ENCODE measurements around the gene CCDC120. TPM values are rescaled to one million over a fixed set of nuclear protein-coding genes. Genes with fewer than 3 reads are reported as not detected.

The CCDC120 gene
- total and polyA plus RNA-seq, 9 of the 15 experiments (the other 6 are each of a cell fraction or from before 2014, with no cell fraction given): 0.13 to 3.6 (median 0.54) TPM

DNA sequence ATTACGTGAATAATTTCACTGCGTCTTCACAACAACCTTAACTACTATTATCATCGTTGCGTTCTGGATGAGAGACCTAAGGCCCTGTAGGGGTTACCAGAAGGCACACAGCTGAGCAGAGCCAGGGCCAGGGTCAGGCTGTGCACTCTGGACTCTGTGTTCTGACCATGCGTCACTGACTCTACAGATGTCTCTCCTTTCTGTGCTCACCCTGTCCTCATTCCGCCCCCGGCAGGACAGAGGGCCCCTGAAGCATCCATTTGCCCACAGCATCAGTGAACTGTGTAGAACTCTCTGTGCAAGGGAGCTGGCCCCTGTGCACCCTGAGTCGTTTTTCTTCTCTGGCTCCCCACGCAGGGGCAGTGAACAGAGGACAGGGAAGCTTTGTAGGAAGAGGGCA lies 43.4 kb downstream of the CCDC120 start:
- Histone ChIP-seq H3K36me3 (ENCODE audit: control insufficient read depth, insufficient read depth, low read length) (peaks cover 9% of the 10 kb centered on the region; the same call in 2 of the 3 replicates), H3K4me1 (replicated peaks in 1 of 2; ENCODE audit: control insufficient read depth in 2 of 2, insufficient read depth in 2 of 2, low read length in 2 of 2) (peaks cover 6 to 14% of the 10 kb centered on the region in 2 experiments; a peak in 4 of 5 replicates), H3K9me3 (replicated peaks; ENCODE audit: control insufficient read depth, insufficient read depth, low read depth, low read length) (no peaks in the 10 kb centered on the region), H3K9ac (ENCODE audit: insufficient read depth in 1 of 2, low read depth in 2 of 2, low read length in 2 of 2) (peak overlapping the region; percentile 61 to 97; a peak in 2 of 4 replicates), H3K79me2 (ENCODE audit: control insufficient read depth, insufficient read depth, low read length) (peaks cover 27% of the 10 kb centered on the region), H4K20me1 (replicated peaks; ENCODE audit: control insufficient read depth, insufficient read depth, low read length) (no peaks in the 10 kb centered on the region), H3K27me3 (ENCODE audit: control insufficient read depth in 2 of 2, insufficient read depth in 2 of 2, low read length in 2 of 2) (no peaks in the 10 kb centered on the region), H3K27ac (ENCODE audit: extremely low read depth, low read depth, low read length) (no peak overlapping the region), H3K4me3 (no peak overlapping the region), H3K4me2 (ENCODE audit: insufficient read depth, low read length) (0 out of 2 replicates have a peak overlapping the region, but pooled peaks have one; percentile 99), H3K9me1 (ENCODE audit: control insufficient read depth, insufficient read depth, low read length) (no peaks in the 10 kb centered on the region), H2AFZ (ENCODE audit: low read depth, low read length) (no peak overlapping the region)
- POLR2A ChIA-PET: interaction anchor here (1.0 kb wide), 1 partner anchor 59 kb away, joined by 3 read pairs; no protein-coding TSS in a partner anchor
- 76% methylated on average over 7 of the region's 9 CpGs for WGBS (ENCODE audit: insufficient coverage, low coverage, missing lambda C conversion rate)
- no peak for ATAC-seq
- CTCF ChIA-PET (ENCODE audit: low intra/inter-chr PET ratio): no interaction called here
- in situ Hi-C loops (cut with MboI): loop anchor here (10.0 kb wide), 1 partner anchor 127 kb away; the partner anchor contains the start of gene KCND1
- no peak for TF ChIP-seq CBX1 (IDR thresholded peaks at IDR 0.05; ENCODE audit: low read depth)
- no TSS peak for BruUV-seq (replicated peaks)
- no peak for FAIRE-seq
- no peak for DNase-seq (ENCODE audit: extremely low read depth in 1 of 4, low spot score in 3 of 4)
- intact Hi-C loops (cut with micrococcal nuclease): loop anchor here (5.0 kb wide), 2 partner anchors 60 to 205 kb away; partner anchors contain the start of genes PQBP1, TFE3 and TIMM17B

DNA sequence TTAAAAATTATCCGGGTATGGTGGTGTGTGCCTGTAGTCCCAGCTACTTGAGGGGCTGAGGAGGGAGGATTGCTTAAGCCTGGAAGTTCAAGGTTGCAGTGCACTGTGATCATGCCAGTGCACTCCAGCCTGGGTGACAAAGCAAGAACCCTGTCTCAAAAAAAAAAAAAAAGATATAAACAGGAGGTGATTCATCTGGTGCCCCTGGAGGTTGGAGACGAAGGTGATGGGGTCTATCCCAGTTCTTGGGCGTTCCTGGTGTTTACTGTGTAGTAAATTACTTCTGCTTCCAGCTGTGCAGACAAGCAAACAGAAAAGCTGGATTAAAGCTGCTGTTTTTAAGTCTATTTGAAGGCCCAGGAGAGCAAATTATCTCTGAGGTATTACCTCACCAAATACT lies 44.8 kb downstream of the CCDC120 start:
- ATAC-seq: no peak
- no peak overlapping the region for H3K9ac ChIP-seq (ENCODE audit: insufficient read depth in 1 of 2, low read depth in 2 of 2, low read length in 2 of 2)
- in situ Hi-C loops (cut with MboI): loop anchor here (10.0 kb wide), 1 partner anchor 129 kb away; the partner anchor contains the start of gene KCND1

More for the DNA sequence above, 44.8 kb downstream of the CCDC120 start:
- BruUV-seq (replicated peaks): no TSS peak
- 37% methylated on average over 3 of the region's 3 CpGs for WGBS (ENCODE audit: insufficient coverage, low coverage, missing lambda C conversion rate)
- H3K36me3 ChIP-seq (ENCODE audit: control insufficient read depth, insufficient read depth, low read length): peaks cover 9% of the 10 kb centered on the region; the same call in 2 of the 3 replicates
- intact Hi-C loops (cut with micrococcal nuclease): loop anchor here (5.0 kb wide), 2 partner anchors 61 to 206 kb away; partner anchors contain the start of genes PQBP1, TFE3 and TIMM17B
- no peak overlapping the region for H2AFZ ChIP-seq (ENCODE audit: low read depth, low read length)
- H3K4me3 ChIP-seq: no peak overlapping the region
- no peaks in the 10 kb centered on the region for H4K20me1 ChIP-seq (replicated peaks; ENCODE audit: control insufficient read depth, insufficient read depth, low read length)
- CTCF ChIA-PET (ENCODE audit: low intra/inter-chr PET ratio): no interaction called here
- no peaks in the 10 kb centered on the region for H3K9me1 ChIP-seq (ENCODE audit: control insufficient read depth, insufficient read depth, low read length)
- peaks cover 6 to 14% of the 10 kb centered on the region in 2 experiments; a peak in 4 of 5 replicates for H3K4me1 ChIP-seq (replicated peaks in 1 of 2; ENCODE audit: control insufficient read depth in 2 of 2, insufficient read depth in 2 of 2, low read length in 2 of 2)
- POLR2A ChIA-PET: interaction anchor here (0.8 to 0.9 kb wide), 2 partner anchors 9 to 15 kb away, joined by 3 to 5 read pairs; no protein-coding TSS in a partner anchor
- H3K79me2 ChIP-seq (ENCODE audit: control insufficient read depth, insufficient read depth, low read length): peaks cover 19% of the 10 kb centered on the region
- no peak overlapping the region for H3K27ac ChIP-seq (ENCODE audit: extremely low read depth, low read depth, low read length)
- no peak for DNase-seq (ENCODE audit: extremely low read depth in 1 of 4, low spot score in 3 of 4)
- no peak for FAIRE-seq
- TF ChIP-seq ZNF384 (IDR thresholded peaks at IDR 0.05; ENCODE audit: low read depth, low read length) (0 out of 2 replicates have a peak, but pooled peaks have one; percentile 5), DEAF1 (CRISPR knock-in tag; IDR thresholded peaks at IDR 0.05) (no peak)
- no peaks in the 10 kb centered on the region for H3K9me3 ChIP-seq (replicated peaks; ENCODE audit: control insufficient read depth, insufficient read depth, low read depth, low read length)
- no peaks in the 10 kb centered on the region for H3K27me3 ChIP-seq (ENCODE audit: control insufficient read depth in 2 of 2, insufficient read depth in 2 of 2, low read length in 2 of 2)
- no peak overlapping the region for H3K4me2 ChIP-seq (ENCODE audit: insufficient read depth, low read length)
